ENCODE data around the gene SLC39A9.
A peak's percentile ranks its signal among the peaks of the same experiment; 100 is the strongest.
"Not testable (repeated sequence)": the region's sequence is repeated elsewhere in the genome, so short reads cannot be mapped to it uniquely, and the experiment has no call there.

The SLC39A9 gene

GRCh38 chr14:69366761-69367160, 31.7 kb upstream of the SLC39A9 start:
- DNase-seq (ENCODE audit: insufficient read length, low spot score) (no peak), FAIRE-seq (no peak)

- FAIRE-seq (no peak), DNase-seq (ENCODE audit: insufficient read length, low spot score) (no peak)
Observed at GRCh38 chr14:69368381-69368780, 30.1 kb upstream of the SLC39A9 start.

GRCh38 chr14:69370061-69370460, 28.4 kb upstream of the SLC39A9 start:
- FAIRE-seq, result no peak
- no peak for DNase-seq (ENCODE audit: insufficient read length, low spot score)

GRCh38 chr14:69372146-69372545, 26.3 kb upstream of the SLC39A9 start:
- FAIRE-seq (no peak), DNase-seq (ENCODE audit: insufficient read length, low spot score) (no peak)

- no peak for FAIRE-seq
- no peak for DNase-seq (ENCODE audit: insufficient read length, low spot score)
Observed at GRCh38 chr14:69373104-69373503, 25.4 kb upstream of the SLC39A9 start.

DNA sequence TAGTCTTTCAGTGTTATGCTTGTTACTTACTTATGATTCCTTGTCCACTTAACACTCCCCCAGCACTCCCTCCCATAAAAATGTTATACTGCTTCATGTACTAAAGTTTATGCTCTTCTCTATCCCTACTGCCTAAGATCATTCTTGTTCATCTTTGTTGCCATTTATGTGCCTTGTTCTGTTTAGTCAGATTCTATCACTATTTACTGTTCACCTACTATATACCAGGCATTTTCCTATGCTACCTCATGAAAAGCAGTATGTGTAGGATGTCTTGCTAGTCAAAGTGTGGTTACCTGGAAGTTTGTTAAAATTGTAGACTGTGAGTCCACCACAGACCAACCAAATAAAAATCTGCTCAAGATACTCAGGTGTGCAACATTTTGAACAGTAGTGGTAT, 24.3 kb upstream of the SLC39A9 start:
- FAIRE-seq, result no peak
- DNase-seq (ENCODE audit: insufficient read length, low spot score), result no peak

- FAIRE-seq, result no peak
- DNase-seq (ENCODE audit: insufficient read length, low spot score), result no peak
Observed at GRCh38 chr14:69375182-69375581, 23.3 kb upstream of the SLC39A9 start.

GRCh38 chr14:69375722-69376121, 22.8 kb upstream of the SLC39A9 start:
- DNase-seq (ENCODE audit: insufficient read length, low spot score) (no peak), FAIRE-seq (no peak)

DNA sequence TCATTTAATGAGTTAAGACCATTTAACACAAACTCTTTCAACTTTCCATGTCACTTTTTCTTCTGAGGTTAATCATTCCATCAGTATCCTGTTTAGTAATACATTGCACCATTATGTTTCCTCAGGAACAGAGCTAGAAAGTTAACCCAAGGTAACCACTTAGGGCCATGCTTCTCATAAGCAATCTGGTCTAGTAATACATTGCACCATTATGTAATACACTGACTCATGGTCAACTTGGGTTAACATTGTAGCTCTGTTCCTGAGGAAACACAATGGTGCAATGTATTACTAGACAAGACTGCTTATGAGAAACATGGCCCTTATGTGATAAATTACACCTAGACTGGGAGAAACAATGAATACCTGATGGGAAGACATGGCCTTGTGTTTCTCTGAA, 22.1 kb upstream of the SLC39A9 start:
- FAIRE-seq, result no peak
- DNase-seq (ENCODE audit: insufficient read length, low spot score), result no peak

DNA sequence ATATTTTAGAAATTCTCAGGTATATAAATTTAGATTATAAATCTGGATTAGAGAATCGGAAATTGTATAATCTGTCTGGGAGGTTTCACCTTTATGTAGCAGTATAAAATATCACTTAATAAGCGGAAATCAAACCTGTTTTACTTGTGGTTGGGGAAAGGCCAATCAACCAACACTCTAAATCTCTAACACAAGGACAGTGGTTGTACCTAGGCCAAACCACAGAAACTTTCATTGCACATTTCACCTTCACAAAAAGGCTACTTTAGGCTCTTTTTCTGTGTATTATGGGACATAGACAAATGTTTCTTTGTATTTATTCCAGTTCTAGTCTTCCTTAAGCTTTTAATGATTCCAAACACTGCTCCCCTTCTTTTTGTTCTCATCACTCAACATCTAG, 20.2 kb upstream of the SLC39A9 start:
- FAIRE-seq (peak; percentile 58), DNase-seq (ENCODE audit: insufficient read length, low spot score) (no peak)

DNA sequence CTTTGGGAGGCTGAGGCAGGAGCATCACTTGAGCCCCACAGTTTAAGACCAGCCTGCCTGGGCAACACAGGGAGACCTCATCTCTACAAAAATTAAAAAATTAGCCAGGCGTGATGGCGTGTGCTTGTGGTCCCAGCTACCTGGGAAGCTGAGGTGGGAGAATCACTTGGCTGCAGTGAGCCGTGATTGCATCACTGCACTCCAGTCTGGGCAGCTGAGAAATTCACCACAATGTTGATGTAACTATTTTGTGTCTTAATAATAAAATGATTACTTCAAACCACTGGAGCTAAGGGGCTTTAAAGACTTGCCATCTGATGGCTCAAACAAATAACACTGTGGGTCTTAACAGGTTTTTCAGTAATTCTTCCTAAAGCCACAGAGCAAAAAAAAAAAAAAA, 11.2 kb upstream of the SLC39A9 start:
- no peak for DNase-seq (ENCODE audit: insufficient read length, low spot score)
- peak; percentile 4 for FAIRE-seq

DNA sequence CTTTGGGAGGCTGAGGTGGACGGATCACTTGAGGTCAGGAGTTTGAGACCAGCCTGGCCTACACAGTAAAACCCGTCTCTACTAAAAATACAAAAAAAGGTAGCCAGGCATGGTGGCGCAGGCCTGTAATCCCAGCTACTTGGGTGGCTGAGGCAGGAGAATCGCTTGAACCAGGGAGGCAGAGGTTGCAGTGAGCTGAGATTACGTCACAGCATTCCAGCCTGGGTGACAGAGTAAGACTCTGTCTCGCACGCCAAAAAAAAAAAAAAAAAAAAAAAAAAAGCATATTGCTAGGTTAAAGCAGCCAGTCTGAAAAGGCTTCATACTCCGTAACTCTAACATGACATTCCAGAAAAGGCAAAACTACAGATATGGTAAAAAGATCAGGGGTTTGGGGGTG, 7.1 kb upstream of the SLC39A9 start:
- not testable (repeated sequence) for DNase-seq (ENCODE audit: insufficient read length, low spot score); FAIRE-seq

DNA sequence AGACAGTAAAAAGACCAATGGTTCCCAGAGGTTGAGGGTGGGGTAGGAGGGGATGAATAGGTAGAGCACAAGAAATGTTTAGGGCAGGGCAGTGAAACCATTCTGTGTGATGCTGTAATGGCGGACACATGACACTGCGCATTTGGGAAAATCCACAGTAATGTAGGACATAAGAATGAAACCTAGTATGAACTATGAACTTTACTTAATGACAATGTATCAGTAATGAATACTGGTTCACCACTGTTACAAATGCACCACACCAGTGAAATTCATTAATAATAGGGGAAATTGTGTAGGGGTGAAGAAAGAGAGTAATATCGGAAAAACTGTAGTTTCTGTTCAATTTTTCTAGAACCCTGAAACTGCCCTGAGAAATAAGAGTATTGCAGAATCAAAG, 6.0 kb upstream of the SLC39A9 start:
- FAIRE-seq, result peak; percentile 79
- no peak for DNase-seq (ENCODE audit: insufficient read length, low spot score)

DNA sequence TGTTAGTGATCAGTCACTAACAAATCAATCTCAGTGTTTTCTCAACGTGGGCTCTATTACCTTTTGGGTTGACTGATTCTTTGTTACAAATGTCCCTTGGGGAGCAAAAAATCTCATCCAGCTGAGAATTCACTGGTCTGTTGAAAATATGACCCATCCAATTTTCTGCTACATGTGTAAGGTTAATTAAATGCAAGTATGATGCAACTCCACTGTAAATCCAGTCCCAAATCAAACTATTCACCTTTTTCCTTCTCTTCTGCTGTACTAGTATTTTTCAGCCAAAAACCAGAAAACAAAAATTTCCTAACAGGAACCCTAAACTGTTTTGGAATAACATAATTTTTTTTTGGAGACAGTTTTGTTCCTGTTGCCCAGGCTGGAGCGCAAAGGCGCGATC, 2.6 kb upstream of the SLC39A9 start:
- FAIRE-seq (no peak), DNase-seq (ENCODE audit: insufficient read length, low spot score) (no peak)

- FAIRE-seq (no peak), DNase-seq (ENCODE audit: insufficient read length, low spot score) (no peak)
Observed at GRCh38 chr14:69398818-69399210, 322 bp downstream of the SLC39A9 start.

GRCh38 chr14:69399750-69400149, 1.3 kb downstream of the SLC39A9 start:
- FAIRE-seq, result no peak
- no peak for DNase-seq (ENCODE audit: insufficient read length, low spot score)

- FAIRE-seq (no peak), DNase-seq (ENCODE audit: insufficient read length, low spot score) (no peak)
Observed at GRCh38 chr14:69400154-69400553, 1.7 kb downstream of the SLC39A9 start.

- FAIRE-seq (no peak), DNase-seq (ENCODE audit: insufficient read length, low spot score) (no peak)
Observed at GRCh38 chr14:69401841-69402240, 3.3 kb downstream of the SLC39A9 start.

GRCh38 chr14:69404478-69404877, 6.0 kb downstream of the SLC39A9 start:
- DNase-seq (ENCODE audit: insufficient read length, low spot score) (no peak), FAIRE-seq (no peak)

DNA sequence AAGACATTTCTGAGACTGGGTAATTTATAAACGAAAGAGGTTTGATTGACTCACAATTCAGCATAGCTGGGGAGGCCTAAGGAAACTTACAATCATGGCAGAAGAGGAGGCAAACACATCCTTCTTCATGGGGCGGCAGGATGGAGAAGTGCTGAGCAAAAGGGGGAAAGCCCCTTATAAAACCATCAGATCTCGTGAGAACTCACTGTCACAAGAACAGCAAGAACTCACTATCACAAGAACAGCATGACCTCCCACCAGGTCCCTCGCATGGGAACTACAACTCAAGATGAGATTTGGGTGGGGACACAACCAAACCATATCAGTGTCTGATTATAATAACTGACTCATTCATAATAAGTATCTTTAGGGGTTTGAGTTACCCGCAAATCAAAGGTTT, 6.4 kb downstream of the SLC39A9 start:
- FAIRE-seq, result no peak

DNA sequence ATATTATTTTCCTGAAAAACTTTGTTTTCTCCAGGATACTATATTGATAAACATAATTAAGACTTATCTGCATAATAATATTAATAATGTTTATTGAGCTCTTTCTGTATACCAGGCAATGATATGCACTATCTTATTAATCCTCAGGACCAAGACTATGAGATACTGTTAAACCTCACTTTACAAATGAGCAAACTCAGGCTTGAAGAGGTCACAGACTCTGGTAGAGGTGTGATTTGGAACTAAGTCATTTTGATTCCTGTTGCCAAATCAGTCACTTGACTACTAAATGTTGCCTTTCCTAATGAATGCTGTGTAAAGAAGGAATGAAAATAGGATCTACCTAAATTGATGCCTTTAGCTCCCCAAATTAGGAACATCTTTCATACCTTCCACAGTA, 7.3 kb downstream of the SLC39A9 start:
- no peak for FAIRE-seq

More for the DNA sequence above, 6.4 kb downstream of the SLC39A9 start:
- no peak for DNase-seq (ENCODE audit: insufficient read length, low spot score)

DNA sequence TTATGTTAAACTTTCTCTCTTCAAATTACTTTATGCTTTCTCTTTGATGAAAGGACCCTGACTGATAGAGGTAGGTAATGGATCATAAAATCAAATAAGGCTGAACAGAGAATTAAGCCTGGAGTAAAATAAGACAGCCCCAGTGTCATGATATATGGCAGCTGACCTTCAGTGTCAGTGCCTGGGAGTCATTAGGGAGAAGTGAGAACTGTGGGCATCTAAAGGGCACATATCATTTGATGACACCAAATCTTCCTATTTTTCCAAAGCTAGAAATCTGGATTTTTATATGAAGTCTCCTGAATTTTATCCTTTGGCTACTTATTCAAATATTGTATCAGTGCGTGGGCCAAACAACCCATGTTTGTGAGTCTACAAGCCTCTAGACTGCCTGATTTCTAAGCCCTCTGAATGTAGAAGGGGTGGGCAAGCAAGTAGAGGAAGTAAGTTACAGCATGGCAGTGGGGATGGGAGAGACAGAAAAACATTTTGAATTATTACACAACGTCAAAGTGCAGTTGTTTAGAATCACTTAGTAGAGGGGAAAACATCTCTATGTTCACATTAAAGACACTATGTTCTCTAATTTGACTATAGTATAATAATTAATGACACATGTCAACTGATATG, 10.0 kb downstream of the SLC39A9 start:
- no peak for FAIRE-seq
- DNase-seq (ENCODE audit: insufficient read length, low spot score), result no peak

More for the DNA sequence above, 7.3 kb downstream of the SLC39A9 start:
- no peak for DNase-seq (ENCODE audit: insufficient read length, low spot score)

GRCh38 chr14:69413483-69413882, 15.0 kb downstream of the SLC39A9 start:
- DNase-seq (ENCODE audit: insufficient read length, low spot score) (no peak), FAIRE-seq (no peak)
